H1 (cell line): ENCODE measurements around the gene LCNL1. TPM values are rescaled to one million over a fixed set of nuclear protein-coding genes. Genes with fewer than 3 reads are reported as not detected.

Source experiments
- CTCF ChIA-PET: fragments of 300-600 bp; sonication (Branson Sonifier 250); formaldehyde crosslinking; loops from one replicate; lab custom pipeline; 2021; ENCODE audit not compliant: partially characterized antibody; lab: Charles Lee
- POLR2A ChIA-PET: fragments of 300-600 bp; sonication (Branson Sonifier 250); formaldehyde crosslinking; loops from one replicate; lab custom pipeline; 2021; ENCODE audit warnings: inconsistent platforms; ENCODE audit not compliant: partially characterized antibody; lab: Charles Lee
- DNase-seq, 2 experiments: peaks; one replicate each; pipeline versions ENCODE4 v3.0.0 to v3.0.0-alpha.2; 2010 to 2022; ENCODE audit warnings: low spot score in 2 of 2, low read depth in 1 of 2, mixed read lengths in 1 of 2
- FAIRE-seq: peaks from 2 replicates; lab custom pipeline; 2011; peaks lifted over from hg19 to GRCh38; lab: Jason Lieb, UNC
- H2AFZ ChIP-seq: 2 replicates; pipeline ENCODE4 v1.8.1; 2012; ENCODE audit warnings: low read length, inconsistent platforms
- H2AK5ac ChIP-seq: 2 replicates; pipeline ENCODE4 v1.6.1; 2013; ENCODE audit warnings: low read depth, low read length
- H2BK120ac ChIP-seq: replicated peaks from 2 replicates; pipeline ENCODE3; 2013; ENCODE audit warnings: low read depth, low read length, inconsistent platforms
- H2BK12ac ChIP-seq: 2 replicates; pipeline ENCODE4 v1.6.1; 2013; ENCODE audit warnings: low read depth, low read length
- H2BK15ac ChIP-seq: 2 replicates; pipeline ENCODE4 v1.6.1; 2013; ENCODE audit warnings: low read length
- H2BK20ac ChIP-seq: 2 replicates; pipeline ENCODE4 v1.6.1; 2013; ENCODE audit warnings: low read length
- H2BK5ac ChIP-seq: 2 replicates; pipeline ENCODE4 v1.6.1; 2013; ENCODE audit warnings: low read depth, low read length
- H3K14ac ChIP-seq: 2 replicates; pipeline ENCODE4 v1.6.1; 2013; ENCODE audit warnings: inconsistent platforms; ENCODE audit not compliant: insufficient read length
- H3K18ac ChIP-seq: 2 replicates; pipeline ENCODE4 v1.6.1; 2013; ENCODE audit warnings: low read length; ENCODE audit errors: extremely low read depth
- H3K23ac ChIP-seq: 2 replicates; pipeline ENCODE4 v1.6.1; 2013; ENCODE audit warnings: inconsistent platforms; ENCODE audit not compliant: insufficient read length
- H3K23me2 ChIP-seq: 2 replicates; pipeline ENCODE4 v1.6.1; 2013; ENCODE audit warnings: low read depth, low read length
- H3K27ac ChIP-seq: 2 replicates; pipeline ENCODE4 v1.6.1; 2011; ENCODE audit warnings: low read depth, low read length, inconsistent platforms
- H3K27me3 ChIP-seq, 4 experiments: replicated peaks in 1 of 4; 1 replicate in 1 of 4; 2 replicates in 3 of 4; pipeline versions ENCODE4 v1.6.1 to v1.8.1; 2011 to 2013; ENCODE audit warnings: low read length in 3 of 4, mild to moderate bottlenecking in 3 of 4, inconsistent platforms in 2 of 4, mixed read lengths in 2 of 4, moderate library complexity in 1 of 4; ENCODE audit not compliant: control insufficient read depth in 3 of 4, insufficient read depth in 3 of 4; ENCODE audit errors: extremely low read depth in 1 of 4
- H3K36me3 ChIP-seq, 4 experiments: 2 replicates each; pipeline versions ENCODE4 v1.6.1 to v1.8.1; 2011 to 2013; ENCODE audit warnings: mild to moderate bottlenecking in 4 of 4, low read length in 3 of 4, moderate library complexity in 2 of 4, control low read depth in 1 of 4, inconsistent platforms in 1 of 4; ENCODE audit not compliant: insufficient read depth in 4 of 4, control insufficient read depth in 2 of 4
- H3K4ac ChIP-seq: replicated peaks from 2 replicates; pipeline ENCODE3; 2013; ENCODE audit warnings: low read length, low read depth, mixed read lengths, inconsistent platforms; ENCODE audit not compliant: insufficient read length
- H3K4me1 ChIP-seq, 4 experiments: replicated peaks in 1 of 4; 1 replicate in 1 of 4; 2 replicates in 3 of 4; pipeline versions ENCODE4 v1.6.1 to v1.8.1; 2011 to 2013; ENCODE audit warnings: low read length in 3 of 4, inconsistent platforms in 2 of 4, mixed read lengths in 1 of 4; ENCODE audit not compliant: insufficient read depth in 4 of 4, control insufficient read depth in 3 of 4
- H3K4me2 ChIP-seq, 2 experiments: 2 replicates each; pipeline versions ENCODE4 v1.6.1 to v1.8.1; 2011 to 2013; ENCODE audit warnings: low read depth in 2 of 2, low read length in 2 of 2, control low read depth in 1 of 2, inconsistent platforms in 1 of 2, mild to moderate bottlenecking in 1 of 2; ENCODE audit not compliant: insufficient read depth in 1 of 2
- H3K4me3 ChIP-seq, 4 experiments: fragments of 200-600, 300-600 bp in 1 of 4; sonication (generic), shearing (Covaris generic), sonication (Bioruptor Twin) in 1 of 4; 2 replicates each; pipeline versions ENCODE4 v1.5.1 to v1.8.1; 2011 to 2016; ENCODE audit warnings: low read length in 4 of 4, low read depth in 3 of 4, control low read depth in 2 of 4, inconsistent platforms in 2 of 4, mild to moderate bottlenecking in 2 of 4, mixed read lengths in 1 of 4, moderate library complexity in 1 of 4; ENCODE audit not compliant: insufficient read depth in 2 of 4; ENCODE audit errors: extremely low read depth in 1 of 4
- H3K56ac ChIP-seq: replicated peaks from 2 replicates; pipeline ENCODE3; 2013; ENCODE audit warnings: low read depth, mild to moderate bottlenecking, mixed read lengths, low read length, inconsistent platforms; ENCODE audit not compliant: insufficient read length
- H3K79me1 ChIP-seq: 2 replicates; pipeline ENCODE4 v1.6.1; 2013; ENCODE audit warnings: low read depth, low read length, control low read depth
- H3K79me2 ChIP-seq, 2 experiments: 2 replicates each; pipeline versions ENCODE4 v1.6.1 to v1.8.1; 2012 to 2013; ENCODE audit warnings: low read length in 2 of 2, mild to moderate bottlenecking in 2 of 2, inconsistent platforms in 1 of 2; ENCODE audit not compliant: insufficient read depth in 2 of 2, control insufficient read depth in 1 of 2
- H3K9ac ChIP-seq, 4 experiments: replicated peaks in 1 of 4; 1 replicate in 1 of 4; 2 replicates in 3 of 4; pipeline versions ENCODE4 v1.6.1 to v1.8.1; 2011 to 2013; ENCODE audit warnings: low read depth in 3 of 4, low read length in 3 of 4, control low read depth in 2 of 4, mild to moderate bottlenecking in 2 of 4, moderate library complexity in 2 of 4, inconsistent platforms in 1 of 4; ENCODE audit errors: extremely low read depth in 1 of 4
- H3K9me3 ChIP-seq, 2 experiments: 2 replicates each; pipeline versions ENCODE4 v1.6.1 to v1.8.1; 2012 to 2013; ENCODE audit warnings: mild to moderate bottlenecking in 2 of 2, moderate library complexity in 2 of 2, control low read depth in 1 of 2, inconsistent platforms in 1 of 2, low read depth in 1 of 2, low read length in 1 of 2, mixed read lengths in 1 of 2; ENCODE audit not compliant: insufficient read depth in 2 of 2
- H4K20me1 ChIP-seq, 2 experiments: replicated peaks in 1 of 2; 2 replicates each; pipeline versions ENCODE3 to v1.8.1; 2011 to 2013; ENCODE audit warnings: inconsistent platforms in 2 of 2, low read length in 2 of 2, mild to moderate bottlenecking in 1 of 2; ENCODE audit not compliant: insufficient read depth in 2 of 2, control insufficient read depth in 1 of 2
- H4K5ac ChIP-seq: 2 replicates; pipeline ENCODE4 v1.6.1; 2013; ENCODE audit warnings: low read length, low read depth, mixed read lengths, inconsistent platforms; ENCODE audit not compliant: insufficient read length
- H4K8ac ChIP-seq: 2 replicates; pipeline ENCODE4 v1.8.0; 2013; ENCODE audit warnings: mild to moderate bottlenecking, moderate library complexity, low read length, inconsistent platforms; ENCODE audit not compliant: insufficient read depth; ENCODE audit errors: extremely low read depth
- H4K91ac ChIP-seq: replicated peaks from 2 replicates; pipeline ENCODE3; 2013; ENCODE audit warnings: low read length, mixed read lengths, inconsistent platforms; ENCODE audit not compliant: insufficient read length
- ASH2L ChIP-seq: fragments of 200-600, 300-600 bp; sonication (generic); IDR thresholded peaks from one replicate; pipeline ENCODE4 v1.7.1; 2017; ENCODE audit warnings: low read length
- EGR1 ChIP-seq: IDR thresholded peaks from 2 replicates; pipeline ENCODE4 v1.6.1; 2011; ENCODE audit warnings: low read depth, low read length, borderline replicate concordance
- HDAC2 ChIP-seq, 2 experiments: fragments of 300-600 bp in 1 of 2; sonication (generic) in 1 of 2; IDR thresholded peaks; 2 replicates each; pipeline ENCODE4 v1.6.1; 2011 to 2012; ENCODE audit warnings: low read depth in 2 of 2, low read length in 2 of 2, mild to moderate bottlenecking in 2 of 2, moderate library complexity in 2 of 2, borderline replicate concordance in 1 of 2, inconsistent platforms in 1 of 2
- POLR2AphosphoS5 ChIP-seq: IDR thresholded peaks from 2 replicates; pipeline ENCODE4 v1.6.1; 2011; ENCODE audit warnings: low read depth, low read length
- RXRA ChIP-seq: IDR thresholded peaks from 2 replicates; pipeline ENCODE4 v1.6.1; 2011; ENCODE audit warnings: low read depth, mild to moderate bottlenecking, low read length, moderate library complexity; ENCODE audit not compliant: insufficient read depth
- SIN3A ChIP-seq, 2 experiments: IDR thresholded peaks in 1 of 2; conservative IDR thresholded peaks in 1 of 2; 2 replicates each; pipeline ENCODE4 v1.6.1; 2011 to 2012; ENCODE audit warnings: low read length in 2 of 2, improper control_type of control experiment in 1 of 2, low read depth in 1 of 2, mild to moderate bottlenecking in 1 of 2
- SRF ChIP-seq: IDR thresholded peaks from 2 replicates; pipeline ENCODE4 v1.6.1; 2011; ENCODE audit warnings: mild to moderate bottlenecking, low read depth, low read length, moderate library complexity
- YY1 ChIP-seq: IDR thresholded peaks from 2 replicates; pipeline ENCODE4 v1.6.1; 2011; ENCODE audit warnings: low read depth, mild to moderate bottlenecking, low read length
- WGBS, 2 experiments: shearing (Covaris generic) in 1 of 2; methylation state at CpG; one replicate each; pipeline versions ENCODE4 v1.1.6 to v1.1.7; 2013 to 2015; ENCODE audit warnings: low lambda C conversion rate in 2 of 2, mixed read lengths in 2 of 2, inconsistent platforms in 1 of 2, low coverage in 1 of 2, missing lambda C conversion rate in 1 of 2; ENCODE audit not compliant: insufficient replicate concordance in 2 of 2, insufficient coverage in 1 of 2, insufficient read length in 1 of 2; ENCODE audit errors: extremely low coverage in 1 of 2, missing lambda C conversion rate in 1 of 2; 5-methylcytosine and 5-hydroxymethylcytosine counted together
- polyA plus RNA-seq, 7 experiments: library from polyadenylated mRNA; depleted of rRNA in 3 of 7; stranded (reverse) in 5 of 7; unstranded in 2 of 7; fragments of >200 nt in 5 of 7; fragments of 200-250 nt in 2 of 7; gene quantifications; 1 replicate in 5 of 7; 2 replicates in 1 of 7; 4 replicates in 1 of 7; pipeline versions ENCODE4 v1.2.1 to v1.2.3, GENCODE V29; 2011 to 2013; ENCODE audit warnings: missing spikeins in 2 of 7, mixed read lengths in 2 of 7
- total RNA-seq: library from RNA; stranded (reverse); fragmentation: NEBNext Ultra II Directional; extraction: Animal tissue kit (Norgen Biotek cat#: 25700); gene quantifications from 2 replicates; pipeline ENCODE4 v1.2.1, GENCODE V29; 2021

Gene LCNL1
- total and polyA plus RNA-seq, 2 of the 8 experiments (the other 6 are each of a cell fraction or from before 2014, with no cell fraction given), result 0.11 TPM; not detected in 1

- no peak overlapping the region for H3K23ac ChIP-seq
- peaks cover 0 to 3% of the 10 kb centered on the region in 2 experiments; a peak in 1 of 4 replicates for H3K79me2 ChIP-seq
- no peaks in the 10 kb centered on the region for H3K79me1 ChIP-seq
- WGBS, 2 experiments, result 39% methylated on average over 47 of the region's 61 CpGs; no CpG with 5 or more reads in 1 of the 2 experiments
- no peak overlapping the region for H2AFZ ChIP-seq
- peaks cover 5 to 24% of the 10 kb centered on the region in 2 experiments for H4K20me1 ChIP-seq
- peaks cover 12 to 34% (median 16%) of the 10 kb centered on the region in 4 experiments; a peak in 7 of 8 replicates for H3K36me3 ChIP-seq
- H3K9me3 ChIP-seq, result no peaks in the 10 kb centered on the region
- ChIA-PET POLR2A (interaction anchor here (1.2 to 2.1 kb wide), 4 partner anchors 17 to 125 kb away, joined by 3 to 9 read pairs (median 4); no protein-coding TSS in a partner anchor), CTCF (interaction anchor here (0.6 to 2.1 kb wide), 6 partner anchors 12 to 125 kb away, joined by 3 to 7 read pairs (median 3); partner anchors contain the start of gene AJM1)
- no peak overlapping the region; the same call in 1 of the 2 replicates for H2BK12ac ChIP-seq
- peak overlapping the region; percentile 59 for H3K56ac ChIP-seq
- peak overlapping the region; percentile 68 to 95 (median 72) for H3K4me3 ChIP-seq
- DNase-seq, result peak in 1 of 2 experiments; percentile 71
- H3K9ac ChIP-seq, result peak overlapping the region in 3 of 4 experiments; percentile 42 to 63 (median 60); a peak in 5 of 7 replicates
- H4K5ac ChIP-seq, result no peak overlapping the region
- no peak overlapping the region for H3K27ac ChIP-seq
- peak overlapping the region; percentile 19; the same call in 1 of the 2 replicates for H3K18ac ChIP-seq
- H3K4ac ChIP-seq, result peak overlapping the region; percentile 53
- peaks cover 5% of the 10 kb centered on the region; the same call in 1 of the 2 replicates for H3K23me2 ChIP-seq
- FAIRE-seq, result no peak
- H2BK5ac ChIP-seq, result no peak overlapping the region; the same call in 1 of the 2 replicates
- no peak overlapping the region for H2BK15ac ChIP-seq
- no peak overlapping the region for H2BK120ac ChIP-seq
- H3K27me3 ChIP-seq, result no peaks in the 10 kb centered on the region
- H3K4me1 ChIP-seq, result peaks cover 0 to 18% (median 11%) of the 10 kb centered on the region in 4 experiments; a peak in 5 of 7 replicates
- H3K4me2 ChIP-seq, result peak overlapping the region; percentile 64 to 66
- H3K14ac ChIP-seq, result no peak overlapping the region
- no peak for TF ChIP-seq YY1
- no peak for TF ChIP-seq POLR2AphosphoS5
- TF ChIP-seq HDAC2 (IDR thresholded peaks at IDR 0.05; ENCODE audit: borderline replicate concordance in 1 of 2, low read depth in 2 of 2, low read length in 2 of 2), result 0 out of 4 replicates have a peak, but pooled peaks of 1 of the 2 experiments have one; percentile 71
- TF ChIP-seq SRF, result no peak
- TF ChIP-seq SIN3A (conservative IDR thresholded peaks at IDR 0.05 in 1 of 2, IDR thresholded peaks at IDR 0.05 in 1 of 2; ENCODE audit: low read depth in 1 of 2, low read length in 2 of 2), result peak; percentile 32 to 68; a peak in 1 of 4 replicates
- TF ChIP-seq RXRA, result no peak
- TF ChIP-seq EGR1, result no peak
- no peak for TF ChIP-seq ASH2L
- TF ChIP-seq, all 59 proteins: peak for 2
- no peak overlapping the region for H4K91ac ChIP-seq
- no peak overlapping the region for H2BK20ac ChIP-seq
- H2AK5ac ChIP-seq, result no peak overlapping the region
- peak overlapping the region; percentile 45; the same call in 1 of the 2 replicates for H4K8ac ChIP-seq
Observed at GRCh38 chr9:136943291-136944211, 39.2 kb upstream of the LCNL1 start.
